ENCODE measurements around the gene B3GAT2. TPM values are rescaled to one million over a fixed set of nuclear protein-coding genes. Genes with fewer than 3 reads are reported as not detected.

The B3GAT2 gene
- total and polyA plus RNA-seq, 3 experiments from 2014 or later = 0.22 TPM; not detected in 2

DNA sequence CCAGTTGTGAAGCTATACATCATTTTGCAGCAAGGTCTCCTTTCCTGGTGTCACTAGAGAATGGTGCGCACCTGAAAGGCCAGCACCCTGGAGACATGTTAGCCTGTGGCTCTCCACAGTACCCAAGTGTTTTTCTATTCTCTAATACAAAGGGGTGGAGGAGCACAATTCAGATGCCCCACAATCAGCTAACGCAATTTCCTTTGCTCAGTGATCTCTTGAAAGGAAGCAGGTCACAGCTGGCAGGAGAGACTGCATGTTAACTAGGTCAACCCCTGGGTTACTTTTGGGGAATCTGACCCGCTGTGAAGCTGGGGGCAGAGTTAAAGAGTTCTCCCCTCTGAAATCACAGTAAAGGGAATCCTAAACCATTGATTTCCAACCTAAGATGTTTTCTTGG, 92.5 kb downstream of the B3GAT2 start:
- no peaks in the 10 kb centered on the region for H3K4me1 ChIP-seq (ENCODE audit: insufficient read depth, low read length)
- ChIA-PET CTCF (interaction anchor here (1.3 to 1.7 kb wide), 2 partner anchors 22 to 157 kb away, joined by 3 read pairs; no protein-coding TSS in a partner anchor), POLR2A (no interaction called here)
- no peak overlapping the region for H3K27ac ChIP-seq (ENCODE audit: low read depth, low read length)
- H3K4me1 Mint-ChIP-seq = peaks cover 0 to 8% (median 0%) of the 10 kb centered on the region in 3 donors
- H3K9me3 ChIP-seq (ENCODE audit: low read length) = no peaks in the 10 kb centered on the region
- no peak overlapping the region for H3K4me3 ChIP-seq (ENCODE audit: low read length)
- no peak overlapping the region for H3K4me3 Mint-ChIP-seq
- peak overlapping the region in 4 of 8 donors; percentile 63 to 67 (median 66) for H3K27ac Mint-ChIP-seq
- no peaks in the 10 kb centered on the region for H3K36me3 ChIP-seq (ENCODE audit: insufficient read depth, low read length)
- H3K9me3 Mint-ChIP-seq = peaks cover 0 to 5% (median 0%) of the 10 kb centered on the region in 5 donors
- peak in 1 of 5 donors; percentile 9 for DNase-seq
- H3K36me3 Mint-ChIP-seq = peaks cover 0 to 26% (median 12%) of the 10 kb centered on the region in 3 donors
- no peaks in the 10 kb centered on the region for H3K27me3 ChIP-seq (ENCODE audit: insufficient read depth, low read length, poor library complexity, severe bottlenecking)
- no peaks in the 10 kb centered on the region for H3K27me3 Mint-ChIP-seq

DNA sequence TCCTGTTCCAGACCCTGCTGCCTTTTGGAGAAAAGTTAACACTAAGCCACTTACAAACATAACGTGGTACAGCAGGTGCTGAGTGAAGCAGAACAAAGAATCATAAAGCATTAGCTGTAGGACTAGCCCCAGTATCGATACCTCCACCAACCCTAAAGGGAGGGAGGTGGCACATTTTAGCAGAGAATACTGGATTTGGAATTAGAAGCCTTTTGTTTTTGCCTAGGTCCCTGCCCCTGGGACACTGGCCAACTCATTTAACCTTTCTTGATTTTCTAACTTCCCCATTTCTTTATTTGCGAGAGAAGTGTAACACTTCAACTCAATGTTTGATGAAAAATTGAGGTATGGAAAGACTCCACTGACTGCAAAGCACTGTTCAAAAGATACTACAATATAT, 93.5 kb downstream of the B3GAT2 start:
- H3K4me3 ChIP-seq (ENCODE audit: low read length) = no peak overlapping the region
- Mint-ChIP-seq H3K4me3 (no peak overlapping the region), H3K27ac (peak overlapping the region in 3 of 8 donors; percentile 10 to 67 (median 25)), H3K36me3 (peaks cover 0 to 35% (median 16%) of the 10 kb centered on the region in 3 donors), H3K27me3 (no peaks in the 10 kb centered on the region), H3K4me1 (peaks cover 0 to 8% (median 0%) of the 10 kb centered on the region in 3 donors), H3K9me3 (peaks cover 0 to 5% (median 0%) of the 10 kb centered on the region in 5 donors)
- peaks cover 5% of the 10 kb centered on the region for H3K36me3 ChIP-seq (ENCODE audit: insufficient read depth, low read length)
- no peak overlapping the region for H3K27ac ChIP-seq (ENCODE audit: low read depth, low read length)
- no peak for DNase-seq
- H3K9me3 ChIP-seq (ENCODE audit: low read length) = no peaks in the 10 kb centered on the region
- H3K27me3 ChIP-seq (ENCODE audit: insufficient read depth, low read length, poor library complexity, severe bottlenecking) = no peaks in the 10 kb centered on the region
- POLR2A ChIA-PET = no interaction called here
- CTCF ChIA-PET = interaction anchor here (1.3 to 1.7 kb wide), 2 partner anchors 21 to 156 kb away, joined by 3 read pairs; no protein-coding TSS in a partner anchor
- no peaks in the 10 kb centered on the region for H3K4me1 ChIP-seq (ENCODE audit: insufficient read depth, low read length)

GRCh38 chr6:70860920-70861319, 95.9 kb downstream of the B3GAT2 start:
- ChIA-PET CTCF (no interaction called here), POLR2A (no interaction called here)
- no peaks in the 10 kb centered on the region for H3K4me1 ChIP-seq (ENCODE audit: insufficient read depth, low read length)
- H3K36me3 ChIP-seq (ENCODE audit: insufficient read depth, low read length) = peaks cover 5% of the 10 kb centered on the region
- Mint-ChIP-seq H3K9me3 (peaks cover 0 to 4% (median 0%) of the 10 kb centered on the region in 5 donors), H3K4me1 (peaks cover 0 to 8% (median 0%) of the 10 kb centered on the region in 3 donors), H3K27ac (peak overlapping the region in 1 of 8 donors; percentile 57), H3K4me3 (no peak overlapping the region), H3K27me3 (no peaks in the 10 kb centered on the region), H3K36me3 (peaks cover 0 to 53% (median 16%) of the 10 kb centered on the region in 3 donors)
- no peaks in the 10 kb centered on the region for H3K9me3 ChIP-seq (ENCODE audit: low read length)
- H3K4me3 ChIP-seq (ENCODE audit: low read length) = no peak overlapping the region
- no peak overlapping the region for H3K27ac ChIP-seq (ENCODE audit: low read depth, low read length)
- DNase-seq = no peak
- no peaks in the 10 kb centered on the region for H3K27me3 ChIP-seq (ENCODE audit: insufficient read depth, low read length, poor library complexity, severe bottlenecking)

DNA sequence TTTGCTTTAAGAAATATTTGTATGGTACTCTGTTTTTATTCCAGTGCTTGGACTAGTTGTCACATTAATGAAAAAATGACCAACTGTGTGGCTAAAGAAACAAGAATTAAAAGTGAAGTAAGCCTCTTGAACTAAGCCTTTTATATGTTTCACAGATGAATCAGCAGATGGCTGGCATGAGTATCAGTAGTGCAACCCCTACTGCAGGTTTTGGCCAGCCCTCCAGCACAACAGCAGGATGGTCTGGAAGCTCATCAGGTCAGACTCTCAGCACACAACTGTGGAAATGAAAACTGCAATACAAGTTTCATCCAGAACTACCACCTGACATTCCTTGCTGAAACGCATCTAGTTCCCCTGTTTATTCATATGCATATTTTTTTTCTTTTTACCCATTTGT, 96.8 kb downstream of the B3GAT2 start:
- Mint-ChIP-seq H3K27me3 (no peaks in the 10 kb centered on the region), H3K9me3 (no peaks in the 10 kb centered on the region), H3K4me3 (no peak overlapping the region), H3K36me3 (peaks cover 0 to 61% (median 18%) of the 10 kb centered on the region in 3 donors), H3K4me1 (peaks cover 0 to 8% (median 0%) of the 10 kb centered on the region in 3 donors), H3K27ac (peak overlapping the region in 1 of 8 donors; percentile 23)
- POLR2A ChIA-PET = no interaction called here
- Histone ChIP-seq H3K27me3 (ENCODE audit: insufficient read depth, low read length, poor library complexity, severe bottlenecking) (no peaks in the 10 kb centered on the region), H3K4me1 (ENCODE audit: insufficient read depth, low read length) (no peaks in the 10 kb centered on the region), H3K27ac (ENCODE audit: low read depth, low read length) (no peak overlapping the region), H3K4me3 (ENCODE audit: low read length) (no peak overlapping the region), H3K36me3 (ENCODE audit: insufficient read depth, low read length) (peaks cover 5% of the 10 kb centered on the region), H3K9me3 (ENCODE audit: low read length) (no peaks in the 10 kb centered on the region)
- CTCF ChIA-PET = no interaction called here
- DNase-seq = no peak

DNA sequence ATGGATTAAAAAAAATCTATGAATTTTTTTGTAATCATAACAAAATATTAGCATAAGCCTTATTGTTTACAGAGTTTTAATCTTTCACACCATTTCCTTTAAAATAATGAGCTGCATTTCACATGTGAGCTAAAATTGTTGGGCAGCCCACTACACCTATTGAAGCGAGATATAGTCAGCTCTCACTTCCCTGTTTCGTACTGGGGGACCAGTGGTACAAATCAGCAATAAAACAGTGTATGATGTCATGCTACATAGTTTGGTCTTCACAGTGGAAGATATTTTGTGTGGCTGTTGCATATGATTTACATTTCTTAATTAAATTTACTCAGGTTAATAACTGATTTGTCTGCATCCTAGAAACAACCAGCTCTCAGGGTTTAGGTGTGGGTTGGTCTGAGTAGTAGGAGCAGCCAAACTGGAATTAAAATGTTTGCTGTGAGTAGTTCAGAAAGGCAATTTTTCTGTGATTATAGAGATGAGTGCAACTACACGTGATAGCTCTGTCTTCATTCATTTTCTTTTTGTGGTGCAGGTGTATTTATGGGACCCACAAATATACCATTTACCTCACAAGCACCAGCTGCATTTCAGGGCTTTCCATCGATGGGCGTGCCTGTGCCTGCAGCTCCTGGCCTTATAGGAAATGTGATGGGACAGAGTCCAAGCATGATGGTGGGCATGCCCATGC, 99.3 kb downstream of the B3GAT2 start:
- H3K27ac ChIP-seq (ENCODE audit: low read depth, low read length) = no peak overlapping the region
- no peak overlapping the region for H3K27ac Mint-ChIP-seq
- H3K9me3 Mint-ChIP-seq = no peaks in the 10 kb centered on the region
- H3K4me3 Mint-ChIP-seq = no peak overlapping the region
- peaks cover 5% of the 10 kb centered on the region for H3K36me3 ChIP-seq (ENCODE audit: insufficient read depth, low read length)
- POLR2A ChIA-PET = no interaction called here
- no peaks in the 10 kb centered on the region for H3K9me3 ChIP-seq (ENCODE audit: low read length)
- H3K27me3 ChIP-seq (ENCODE audit: insufficient read depth, low read length, poor library complexity, severe bottlenecking) = no peaks in the 10 kb centered on the region
- H3K4me3 ChIP-seq (ENCODE audit: low read length) = no peak overlapping the region
- CTCF ChIA-PET = interaction anchor here (1.1 kb wide), 1 partner anchor 27 kb away, joined by 3 read pairs; no protein-coding TSS in a partner anchor
- H3K4me1 ChIP-seq (ENCODE audit: insufficient read depth, low read length) = no peaks in the 10 kb centered on the region
- DNase-seq = no peak
- no peaks in the 10 kb centered on the region for H3K27me3 Mint-ChIP-seq
- H3K36me3 Mint-ChIP-seq = peaks cover 0 to 81% (median 19%) of the 10 kb centered on the region in 3 donors
- H3K4me1 Mint-ChIP-seq = no peaks in the 10 kb centered on the region

DNA sequence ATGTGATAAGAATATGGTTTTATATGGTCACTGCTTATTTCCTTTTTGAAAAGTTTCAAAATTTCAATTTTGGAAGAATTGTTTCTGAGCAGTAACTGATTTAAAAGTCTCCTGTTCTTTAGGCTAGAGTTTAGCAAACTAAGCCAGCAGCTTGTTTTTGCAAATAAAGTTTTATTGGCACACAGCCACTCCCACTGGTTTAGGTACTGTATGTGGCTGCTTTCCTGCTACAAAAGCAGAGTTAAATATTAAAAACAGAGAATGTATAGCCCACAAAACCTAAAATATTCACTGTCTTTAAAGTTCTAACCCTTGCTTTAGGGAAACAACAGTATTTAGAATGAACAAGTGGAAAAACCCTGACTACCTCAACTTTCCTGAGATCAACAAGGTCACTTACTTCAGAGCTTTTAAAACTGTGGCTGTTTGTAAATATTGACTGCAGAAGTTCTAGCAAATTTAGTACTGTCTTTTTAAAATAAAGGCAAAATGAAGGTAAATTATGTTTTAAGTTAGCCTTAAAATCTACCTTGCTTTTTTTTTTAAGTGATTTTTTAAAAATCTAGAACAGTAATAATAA, 104.1 kb downstream of the B3GAT2 start:
- ChIA-PET CTCF (no interaction called here), POLR2A (no interaction called here)
- H3K4me1 Mint-ChIP-seq = peaks cover 0 to 10% (median 2%) of the 10 kb centered on the region in 3 donors
- no peaks in the 10 kb centered on the region for H3K9me3 ChIP-seq (ENCODE audit: low read length)
- no peaks in the 10 kb centered on the region for H3K4me1 ChIP-seq (ENCODE audit: insufficient read depth, low read length)
- DNase-seq = no peak
- no peaks in the 10 kb centered on the region for H3K27me3 Mint-ChIP-seq
- peaks cover 0 to 50% (median 6%) of the 10 kb centered on the region in 3 donors for H3K36me3 Mint-ChIP-seq
- no peak overlapping the region for H3K27ac ChIP-seq (ENCODE audit: low read depth, low read length)
- H3K27me3 ChIP-seq (ENCODE audit: insufficient read depth, low read length, poor library complexity, severe bottlenecking) = no peaks in the 10 kb centered on the region
- no peak overlapping the region for H3K4me3 ChIP-seq (ENCODE audit: low read length)
- no peak overlapping the region for H3K4me3 Mint-ChIP-seq
- no peaks in the 10 kb centered on the region for H3K36me3 ChIP-seq (ENCODE audit: insufficient read depth, low read length)
- no peak overlapping the region for H3K27ac Mint-ChIP-seq
- no peaks in the 10 kb centered on the region for H3K9me3 Mint-ChIP-seq

- POLR2A ChIA-PET = no interaction called here
- Histone ChIP-seq H3K9me3 (ENCODE audit: low read length) (no peaks in the 10 kb centered on the region), H3K4me3 (ENCODE audit: low read length) (no peak overlapping the region), H3K27ac (ENCODE audit: low read depth, low read length) (no peak overlapping the region), H3K4me1 (ENCODE audit: insufficient read depth, low read length) (no peaks in the 10 kb centered on the region), H3K36me3 (ENCODE audit: insufficient read depth, low read length) (no peaks in the 10 kb centered on the region), H3K27me3 (ENCODE audit: insufficient read depth, low read length, poor library complexity, severe bottlenecking) (no peaks in the 10 kb centered on the region)
- DNase-seq = no peak
- H3K27ac Mint-ChIP-seq = no peak overlapping the region
- CTCF ChIA-PET = no interaction called here
- no peaks in the 10 kb centered on the region for H3K9me3 Mint-ChIP-seq
- H3K27me3 Mint-ChIP-seq = no peaks in the 10 kb centered on the region
- H3K4me3 Mint-ChIP-seq = no peak overlapping the region
- peaks cover 11 to 33% (median 13%) of the 10 kb centered on the region in 3 donors for H3K4me1 Mint-ChIP-seq
- peaks cover 0 to 43% (median 14%) of the 10 kb centered on the region in 3 donors for H3K36me3 Mint-ChIP-seq
Measured at GRCh38 chr6:70849348-70850069, 107.4 kb downstream of the B3GAT2 start.

Data from CD8-positive, alpha-beta memory T cell (primary cell).